DMS153 treated with DMSO at 0.1 percent for 48 hours (cell line): ENCODE measurements around the gene CPSF7.

Experiments
- DNase-seq: peaks from one replicate; lab custom pipeline; 2025; ENCODE audit not compliant: unreplicated experiment; lab: John Stamatoyannopoulos, UW

CPSF7 gene

DNA sequence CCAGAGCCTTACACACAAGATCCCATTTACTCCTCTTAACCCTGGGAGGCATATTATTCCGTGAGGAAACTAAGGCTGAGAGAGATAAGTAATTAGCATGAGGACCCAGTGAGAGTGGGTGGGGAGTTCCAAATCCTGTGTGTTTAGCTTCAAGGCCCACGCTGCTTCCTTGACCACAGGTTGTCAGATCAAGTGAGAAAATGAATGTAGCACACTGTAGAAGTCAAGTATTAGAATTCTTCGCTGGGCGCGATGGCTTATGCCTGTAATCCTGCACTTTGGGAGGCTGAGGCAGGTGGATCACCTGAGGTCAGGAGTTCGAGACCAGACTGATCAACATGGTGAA, 71.9 kb downstream of the CPSF7 start:
- no peak for DNase-seq

DNA sequence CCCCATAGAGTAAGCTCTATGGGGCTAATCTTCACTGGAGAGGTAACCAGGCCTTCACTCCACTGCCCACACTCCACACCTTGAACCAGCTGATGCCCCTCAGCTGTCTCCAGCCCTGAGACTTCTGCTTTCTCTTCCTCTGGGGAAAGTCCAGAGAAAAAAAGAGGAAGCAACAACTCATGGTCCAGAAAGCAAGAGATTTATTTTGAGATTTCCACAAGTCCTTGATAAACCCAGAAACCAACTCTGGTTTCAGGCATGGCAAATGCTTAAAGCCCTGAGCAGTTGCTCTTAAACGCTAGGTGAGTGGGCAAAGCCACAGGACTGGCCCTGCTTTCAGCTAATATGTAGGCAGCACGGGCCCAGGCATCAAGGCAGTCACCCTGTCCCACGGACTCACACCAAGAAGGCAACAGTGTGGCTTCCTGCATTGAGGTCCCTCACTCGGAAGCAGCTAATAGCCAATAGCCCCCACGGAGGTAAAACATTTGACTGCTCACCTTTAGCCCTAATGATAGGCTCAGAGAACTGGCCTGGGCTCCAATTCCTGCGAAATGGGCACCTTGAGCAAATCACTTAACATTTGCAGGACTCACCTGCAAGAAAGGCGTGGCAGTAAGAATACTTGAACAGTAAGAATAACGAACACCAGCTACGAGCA, 72.4 kb downstream of the CPSF7 start:
- no peak for DNase-seq

DNA sequence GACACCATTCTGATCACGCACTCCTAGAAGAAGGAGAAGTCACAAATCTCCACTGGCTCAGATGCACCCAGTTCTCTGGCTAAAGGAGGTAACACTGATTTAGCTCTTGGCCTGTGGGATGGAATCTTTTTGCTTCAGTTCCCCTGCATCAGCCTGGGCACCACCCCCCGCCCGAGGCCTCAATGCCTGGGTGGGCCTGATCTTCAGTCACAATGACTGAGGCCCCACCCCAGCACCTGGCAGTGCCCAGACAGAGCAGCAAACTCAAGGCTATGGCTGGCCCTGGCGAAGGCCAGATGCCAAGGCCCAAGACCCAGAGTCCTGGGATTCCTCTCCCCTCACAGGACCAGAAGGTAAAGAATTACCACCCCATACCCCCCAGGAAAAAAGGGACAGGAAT, 73.1 kb downstream of the CPSF7 start:
- no peak for DNase-seq

DNA sequence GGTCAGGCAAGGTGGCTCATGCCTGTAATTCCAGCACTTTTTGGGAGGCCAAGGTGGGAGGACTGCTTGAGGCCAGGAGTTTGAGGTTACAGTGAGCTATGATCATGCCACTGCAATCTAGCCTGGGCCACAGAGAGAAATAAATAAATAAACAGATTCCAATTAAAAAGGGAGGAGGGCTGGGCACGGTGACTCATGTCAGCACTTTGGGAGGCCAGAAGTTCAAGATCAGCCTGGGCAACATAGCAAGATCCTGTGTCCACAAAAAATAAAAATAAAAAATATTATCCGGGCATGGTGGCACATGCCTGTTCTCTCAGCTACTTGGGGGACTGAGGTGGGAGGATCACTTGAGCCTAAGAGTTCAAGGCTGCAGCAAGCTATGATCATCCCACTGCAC, 75.6 kb downstream of the CPSF7 start:
- no peak for DNase-seq

DNA sequence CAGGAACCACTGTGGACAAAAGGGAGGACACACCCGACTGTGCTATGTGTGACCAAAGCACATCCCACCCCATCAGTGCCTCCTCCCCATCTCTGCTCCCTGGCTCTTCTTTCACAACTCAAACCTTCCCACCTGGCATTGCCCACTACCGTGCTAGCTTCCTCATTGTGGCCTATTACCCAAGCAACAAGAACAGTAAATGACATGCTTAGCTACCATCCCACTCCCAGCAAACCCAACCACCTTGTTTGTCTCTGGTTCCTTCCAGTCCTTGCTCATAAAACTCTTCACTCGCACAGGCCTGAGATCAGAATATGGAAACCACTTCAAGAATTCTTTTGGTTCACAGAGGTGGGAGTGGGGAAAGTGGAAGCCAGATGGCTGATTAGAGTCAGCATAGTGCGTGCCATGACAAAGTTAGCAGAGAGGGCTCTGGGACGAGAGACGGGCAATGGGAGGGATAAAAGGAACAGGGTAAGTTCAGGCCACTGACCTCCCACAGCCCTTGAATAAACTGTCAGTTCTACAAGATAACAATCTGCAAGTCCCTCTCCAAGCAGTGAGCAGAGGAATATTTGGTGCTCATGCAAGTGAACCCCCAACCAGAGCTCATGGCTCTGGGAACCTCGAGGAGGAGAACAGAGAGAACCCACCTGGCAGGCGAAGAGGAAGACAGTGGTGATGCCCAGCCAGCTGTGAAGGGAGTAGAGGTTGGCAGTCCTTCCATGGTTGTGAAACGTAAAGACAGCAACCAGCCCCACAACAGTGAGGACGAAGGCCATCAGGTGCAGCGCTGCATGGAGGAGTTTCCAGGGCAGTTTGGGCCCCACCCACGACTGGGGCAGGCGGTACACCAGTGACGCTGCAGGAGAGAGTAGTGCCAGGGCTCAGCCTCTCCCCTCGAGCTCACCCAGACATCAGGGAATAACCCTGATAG, 76.4 kb downstream of the CPSF7 start:
- DNase-seq, result no peak
